Stimulated activated naive CD8-positive, alpha-beta T cell treated with anti-CD3 and anti-CD28 coated beads, Interleukin-15, amount 100 ng/mL, for 72 hours (primary cell): Measurements from ENCODE around the gene RNF150.
A peak's percentile ranks its signal among the peaks of the same experiment; 100 is the strongest.

ENCODE experiments used
- ATAC-seq: fragments of 150-1000 bp; cut with Tn5 transposase; 2 replicates; pipeline ENCODE4 v1.10.0; 2021; ENCODE audit warnings: mild to moderate bottlenecking, moderate library complexity
- DNase-seq, 2 donors: peaks; one replicate each; pipeline ENCODE4 v3.0.0; 2021 to 2022
- H3K27ac Mint-ChIP-seq, 2 donors: one replicate each; pipeline ENCODE4 v1.8.0; 2022; ENCODE audit warnings: mild to moderate bottlenecking in 2 of 2, mixed read lengths in 2 of 2, moderate library complexity in 2 of 2
- H3K27me3 Mint-ChIP-seq: one replicate; pipeline ENCODE4 v1.8.0; 2022; ENCODE audit warnings: mixed read lengths
- H3K4me1 Mint-ChIP-seq: one replicate; pipeline ENCODE4 v1.8.0; 2022; ENCODE audit warnings: mild to moderate bottlenecking, mixed read lengths
- H3K4me3 Mint-ChIP-seq, 2 donors: one replicate each; pipeline ENCODE4 v1.8.0; 2022; ENCODE audit warnings: mild to moderate bottlenecking in 2 of 2, mixed read lengths in 2 of 2, moderate library complexity in 1 of 2
- H3K9me3 Mint-ChIP-seq, 2 donors: one replicate each; pipeline ENCODE4 v1.8.0; 2022; ENCODE audit warnings: mixed read lengths in 2 of 2

The RNF150 gene

GRCh38 chr4:140947506-140947905, 185.8 kb downstream of the RNF150 start:
- DNase-seq (no peak), ATAC-seq (no peak)
- Mint-ChIP-seq H3K27me3 (no peaks in the 10 kb centered on the region), H3K4me1 (no peaks in the 10 kb centered on the region), H3K9me3 (no peaks in the 10 kb centered on the region), H3K4me3 (no peak overlapping the region), H3K27ac (no peak overlapping the region)

- Mint-ChIP-seq H3K27ac (no peak overlapping the region), H3K4me3 (no peak overlapping the region), H3K9me3 (no peaks in the 10 kb centered on the region), H3K4me1 (no peaks in the 10 kb centered on the region), H3K27me3 (no peaks in the 10 kb centered on the region)
- ATAC-seq (no peak), DNase-seq (no peak)
Observed at GRCh38 chr4:140945106-140945505, 188.2 kb downstream of the RNF150 start.

- DNase-seq (no peak), ATAC-seq (no peak)
- H3K9me3 Mint-ChIP-seq = no peaks in the 10 kb centered on the region
- no peak overlapping the region for H3K27ac Mint-ChIP-seq
- H3K4me1 Mint-ChIP-seq = no peaks in the 10 kb centered on the region
- no peak overlapping the region for H3K4me3 Mint-ChIP-seq
- H3K27me3 Mint-ChIP-seq = no peaks in the 10 kb centered on the region
Observed at GRCh38 chr4:140944572-140944971, 188.7 kb downstream of the RNF150 start.

GRCh38 chr4:140944199-140944515, 189.1 kb downstream of the RNF150 start:
- H3K9me3 Mint-ChIP-seq = no peaks in the 10 kb centered on the region
- ATAC-seq = no peak

GRCh38 chr4:140943486-140944198, 189.6 kb downstream of the RNF150 start:
- H3K27me3 Mint-ChIP-seq = no peaks in the 10 kb centered on the region
- no peak overlapping the region for H3K27ac Mint-ChIP-seq
- ATAC-seq = no peak
- H3K4me1 Mint-ChIP-seq = no peaks in the 10 kb centered on the region
- no peak overlapping the region for H3K4me3 Mint-ChIP-seq
- no peak for DNase-seq
- H3K9me3 Mint-ChIP-seq = no peaks in the 10 kb centered on the region

More at GRCh38 chr4:140944199-140944515, 189.1 kb downstream of the RNF150 start:
- Mint-ChIP-seq H3K27ac (no peak overlapping the region), H3K27me3 (no peaks in the 10 kb centered on the region), H3K4me3 (no peak overlapping the region), H3K4me1 (no peaks in the 10 kb centered on the region)
- DNase-seq = no peak

- Mint-ChIP-seq H3K9me3 (no peaks in the 10 kb centered on the region), H3K4me3 (no peak overlapping the region), H3K4me1 (no peaks in the 10 kb centered on the region), H3K27me3 (no peaks in the 10 kb centered on the region), H3K27ac (no peak overlapping the region)
- no peak for DNase-seq
- no peak for ATAC-seq
Observed at GRCh38 chr4:140940589-140940988, 192.7 kb downstream of the RNF150 start.

GRCh38 chr4:140937866-140938265, 195.4 kb downstream of the RNF150 start:
- Mint-ChIP-seq H3K4me1 (no peaks in the 10 kb centered on the region), H3K4me3 (no peak overlapping the region), H3K9me3 (no peaks in the 10 kb centered on the region), H3K27me3 (no peaks in the 10 kb centered on the region), H3K27ac (no peak overlapping the region)
- no peak for DNase-seq
- no peak for ATAC-seq

- Mint-ChIP-seq H3K4me1 (no peaks in the 10 kb centered on the region), H3K27ac (peak overlapping the region in 1 of 2 donors; percentile 7), H3K27me3 (peaks cover 7% of the 10 kb centered on the region), H3K9me3 (no peaks in the 10 kb centered on the region), H3K4me3 (no peak overlapping the region)
- no peak for ATAC-seq
- no peak for DNase-seq
Observed at GRCh38 chr4:140935254-140935653, 198.0 kb downstream of the RNF150 start.

- Mint-ChIP-seq H3K4me1 (no peaks in the 10 kb centered on the region), H3K27ac (no peak overlapping the region), H3K4me3 (no peak overlapping the region), H3K9me3 (no peaks in the 10 kb centered on the region), H3K27me3 (peaks cover 7% of the 10 kb centered on the region)
- DNase-seq (no peak), ATAC-seq (no peak)
Observed at GRCh38 chr4:140932501-140933045, 200.7 kb downstream of the RNF150 start.

- peaks cover 7% of the 10 kb centered on the region for H3K27me3 Mint-ChIP-seq
- no peak overlapping the region for H3K4me3 Mint-ChIP-seq
- ATAC-seq (no peak), DNase-seq (no peak)
- no peak overlapping the region for H3K27ac Mint-ChIP-seq
- no peaks in the 10 kb centered on the region for H3K4me1 Mint-ChIP-seq
- H3K9me3 Mint-ChIP-seq = no peaks in the 10 kb centered on the region
Observed at GRCh38 chr4:140931911-140932310, 201.4 kb downstream of the RNF150 start.

GRCh38 chr4:140930557-140930956, 202.7 kb downstream of the RNF150 start:
- H3K9me3 Mint-ChIP-seq = no peaks in the 10 kb centered on the region

GRCh38 chr4:140930011-140930410, 203.3 kb downstream of the RNF150 start:
- Mint-ChIP-seq H3K4me3 (no peak overlapping the region), H3K4me1 (no peaks in the 10 kb centered on the region), H3K27me3 (peaks cover 7% of the 10 kb centered on the region), H3K27ac (no peak overlapping the region), H3K9me3 (no peaks in the 10 kb centered on the region)
- ATAC-seq = no peak
- DNase-seq = no peak

More at GRCh38 chr4:140930557-140930956, 202.7 kb downstream of the RNF150 start:
- H3K27me3 Mint-ChIP-seq = peaks cover 7% of the 10 kb centered on the region
- no peak for ATAC-seq
- no peak overlapping the region for H3K27ac Mint-ChIP-seq
- DNase-seq = no peak
- no peak overlapping the region for H3K4me3 Mint-ChIP-seq
- no peaks in the 10 kb centered on the region for H3K4me1 Mint-ChIP-seq

- no peaks in the 10 kb centered on the region for H3K9me3 Mint-ChIP-seq
- DNase-seq (no peak), ATAC-seq (no peak)
- H3K4me3 Mint-ChIP-seq = no peak overlapping the region
- H3K27me3 Mint-ChIP-seq = peaks cover 7% of the 10 kb centered on the region
- H3K27ac Mint-ChIP-seq = no peak overlapping the region
- no peaks in the 10 kb centered on the region for H3K4me1 Mint-ChIP-seq
Observed at GRCh38 chr4:140928880-140929279, 204.4 kb downstream of the RNF150 start.

GRCh38 chr4:140926672-140927071, 206.6 kb downstream of the RNF150 start:
- DNase-seq = no peak
- H3K27ac Mint-ChIP-seq = no peak overlapping the region
- H3K4me1 Mint-ChIP-seq = no peaks in the 10 kb centered on the region
- ATAC-seq = no peak
- peaks cover 2% of the 10 kb centered on the region for H3K27me3 Mint-ChIP-seq
- no peak overlapping the region for H3K4me3 Mint-ChIP-seq
- H3K9me3 Mint-ChIP-seq = no peaks in the 10 kb centered on the region

- Mint-ChIP-seq H3K27me3 (no peaks in the 10 kb centered on the region), H3K4me1 (no peaks in the 10 kb centered on the region), H3K9me3 (no peaks in the 10 kb centered on the region), H3K4me3 (no peak overlapping the region), H3K27ac (no peak overlapping the region)
- ATAC-seq (no peak), DNase-seq (no peak)
Observed at GRCh38 chr4:140925417-140925816, 207.9 kb downstream of the RNF150 start.

GRCh38 chr4:140924761-140925392, 208.4 kb downstream of the RNF150 start:
- no peaks in the 10 kb centered on the region for H3K4me1 Mint-ChIP-seq
- H3K9me3 Mint-ChIP-seq = no peaks in the 10 kb centered on the region
- DNase-seq = no peak
- H3K27me3 Mint-ChIP-seq = no peaks in the 10 kb centered on the region
- no peak overlapping the region for H3K4me3 Mint-ChIP-seq
- no peak for ATAC-seq
- no peak overlapping the region for H3K27ac Mint-ChIP-seq
